Fibroblast of villous mesenchyme (primary cell): ENCODE results near the gene MAPKAP1. TPM values are rescaled to one million over a fixed set of nuclear protein-coding genes. Genes with fewer than 3 reads are reported as not detected.
"Not testable (repeated sequence)": the region's sequence is repeated elsewhere in the genome, so short reads cannot be mapped to it uniquely, and the experiment has no call there.

Source experiments
- DNase-seq: peaks from one replicate; pipeline ENCODE4 v3.0.0-alpha.2; 2010; ENCODE audit warnings: low read depth
- H3K4me3 ChIP-seq: 2 replicates; pipeline ENCODE4 v1.5.1; 2011; ENCODE audit warnings: low read depth, mild to moderate bottlenecking, low read length
- CTCF ChIP-seq: IDR thresholded peaks from 2 replicates; pipeline ENCODE4 v1.5.1; 2012; ENCODE audit warnings: low read depth, mild to moderate bottlenecking, low read length; ENCODE audit not compliant: insufficient read depth
- total RNA-seq: library from RNA; depleted of rRNA; stranded (reverse); fragments of >200 nt; gene quantifications from 2 replicates; pipeline ENCODE4 v1.2.3, GENCODE V29; 2012

Gene MAPKAP1
- total RNA-seq, 1 donor = 92.0 TPM

- no peak for DNase-seq
- TF ChIP-seq CTCF = no peak
- H3K4me3 ChIP-seq = no peak overlapping the region
Observed at GRCh38 chr9:125585503-125586171, 121.4 kb downstream of the MAPKAP1 start.

- DNase-seq = no peak
- TF ChIP-seq CTCF = no peak
- no peak overlapping the region for H3K4me3 ChIP-seq
Observed at GRCh38 chr9:125580701-125581286, 126.2 kb downstream of the MAPKAP1 start.

GRCh38 chr9:125579030-125579932 lies 127.7 kb downstream of the MAPKAP1 start:
- DNase-seq = no peak
- no peak overlapping the region for H3K4me3 ChIP-seq
- TF ChIP-seq CTCF = no peak

- TF ChIP-seq CTCF = no peak
- H3K4me3 ChIP-seq = no peak overlapping the region
- no peak for DNase-seq
Observed at GRCh38 chr9:125574126-125574877, 132.7 kb downstream of the MAPKAP1 start.

GRCh38 chr9:125572461-125572860 lies 134.5 kb downstream of the MAPKAP1 start:
- H3K4me3 ChIP-seq, DNase-seq: not testable (repeated sequence)

- not testable (repeated sequence) for DNase-seq, H3K4me3 ChIP-seq
Observed at GRCh38 chr9:125571824-125572223, 135.2 kb downstream of the MAPKAP1 start.

GRCh38 chr9:125570246-125570645 lies 136.8 kb downstream of the MAPKAP1 start:
- no peak overlapping the region for H3K4me3 ChIP-seq
- TF ChIP-seq CTCF = no peak
- DNase-seq = no peak
